GM18861 (cell line): Measurements from ENCODE around the gene ZC2HC1B.

ENCODE experiments used
- ATAC-seq: cut with Tn5 transposase; IDR thresholded peaks from one replicate; pipeline ENCODE4 v1.9.1; 2021; ENCODE audit not compliant: unreplicated experiment

The ZC2HC1B gene

GRCh38 chr6:143961066-143961465 is 96.8 kb downstream of the ZC2HC1B start:
- ATAC-seq: no peak

GRCh38 chr6:143961886-143962878 is 97.9 kb downstream of the ZC2HC1B start:
- ATAC-seq: no peak

GRCh38 chr6:143963158-143963919 is 99.1 kb downstream of the ZC2HC1B start:
- ATAC-seq: no peak

- ATAC-seq: no peak
Observed at GRCh38 chr6:143964674-143965081, 100.4 kb downstream of the ZC2HC1B start.

- ATAC-seq: no peak
Observed at GRCh38 chr6:143965503-143966171, 101.4 kb downstream of the ZC2HC1B start.

GRCh38 chr6:143966312-143966711 is 102.0 kb downstream of the ZC2HC1B start:
- ATAC-seq: no peak

- no peak for ATAC-seq
Observed at GRCh38 chr6:143967706-143968376, 103.6 kb downstream of the ZC2HC1B start.

- ATAC-seq: no peak
Observed at GRCh38 chr6:143969077-143969476, 104.8 kb downstream of the ZC2HC1B start.

GRCh38 chr6:143970456-143971218 is 106.4 kb downstream of the ZC2HC1B start:
- ATAC-seq: no peak

- ATAC-seq: no peak
Observed at GRCh38 chr6:143971482-143972205, 107.4 kb downstream of the ZC2HC1B start.

- no peak for ATAC-seq
Observed at GRCh38 chr6:143973097-143973966, 109.1 kb downstream of the ZC2HC1B start.

- no peak for ATAC-seq
Observed at GRCh38 chr6:143974089-143974488, 109.8 kb downstream of the ZC2HC1B start.

GRCh38 chr6:143976806-143977349 is 112.6 kb downstream of the ZC2HC1B start:
- no peak for ATAC-seq

GRCh38 chr6:143980921-143981320 is 116.6 kb downstream of the ZC2HC1B start:
- no peak for ATAC-seq

- no peak for ATAC-seq
Observed at GRCh38 chr6:143982968-143983367, 118.7 kb downstream of the ZC2HC1B start.

- no peak for ATAC-seq
Observed at GRCh38 chr6:143984666-143985065, 120.4 kb downstream of the ZC2HC1B start.

GRCh38 chr6:143986463-143987065 is 122.3 kb downstream of the ZC2HC1B start:
- no peak for ATAC-seq
